HUES6 (cell line): ENCODE measurements around the gene HAPLN3.
"Not testable (repeated sequence)": the region's sequence is repeated elsewhere in the genome, so short reads cannot be mapped to it uniquely, and the experiment has no call there.

ENCODE experiments used
- H3K27ac ChIP-seq: 2 replicates; pipeline ENCODE4 v1.7.0; 2013; ENCODE audit warnings: low read depth, mild to moderate bottlenecking, low read length, inconsistent platforms
- H3K27me3 ChIP-seq: 2 replicates; pipeline ENCODE4 v1.6.1; 2013; ENCODE audit warnings: low read length; ENCODE audit not compliant: control insufficient read depth, insufficient read depth
- H3K36me3 ChIP-seq: 2 replicates; pipeline ENCODE4 v1.6.1; 2013; ENCODE audit warnings: low read length; ENCODE audit not compliant: control insufficient read depth, insufficient read depth
- H3K4me1 ChIP-seq: 2 replicates; pipeline ENCODE4 v1.6.1; 2013; ENCODE audit warnings: low read length; ENCODE audit not compliant: control insufficient read depth, insufficient read depth
- H3K4me3 ChIP-seq: 2 replicates; pipeline ENCODE4 v1.5.1; 2013; ENCODE audit warnings: low read depth, low read length
- H3K9ac ChIP-seq: one replicate; pipeline ENCODE4 v1.6.1; 2013; ENCODE audit warnings: mild to moderate bottlenecking, low read length
- H3K9me3 ChIP-seq: 2 replicates; pipeline ENCODE4 v1.6.1; 2013; ENCODE audit warnings: low read depth, low read length; ENCODE audit not compliant: control insufficient read depth, insufficient read depth

Gene HAPLN3, protein sequence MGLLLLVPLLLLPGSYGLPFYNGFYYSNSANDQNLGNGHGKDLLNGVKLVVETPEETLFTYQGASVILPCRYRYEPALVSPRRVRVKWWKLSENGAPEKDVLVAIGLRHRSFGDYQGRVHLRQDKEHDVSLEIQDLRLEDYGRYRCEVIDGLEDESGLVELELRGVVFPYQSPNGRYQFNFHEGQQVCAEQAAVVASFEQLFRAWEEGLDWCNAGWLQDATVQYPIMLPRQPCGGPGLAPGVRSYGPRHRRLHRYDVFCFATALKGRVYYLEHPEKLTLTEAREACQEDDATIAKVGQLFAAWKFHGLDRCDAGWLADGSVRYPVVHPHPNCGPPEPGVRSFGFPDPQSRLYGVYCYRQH

DNA sequence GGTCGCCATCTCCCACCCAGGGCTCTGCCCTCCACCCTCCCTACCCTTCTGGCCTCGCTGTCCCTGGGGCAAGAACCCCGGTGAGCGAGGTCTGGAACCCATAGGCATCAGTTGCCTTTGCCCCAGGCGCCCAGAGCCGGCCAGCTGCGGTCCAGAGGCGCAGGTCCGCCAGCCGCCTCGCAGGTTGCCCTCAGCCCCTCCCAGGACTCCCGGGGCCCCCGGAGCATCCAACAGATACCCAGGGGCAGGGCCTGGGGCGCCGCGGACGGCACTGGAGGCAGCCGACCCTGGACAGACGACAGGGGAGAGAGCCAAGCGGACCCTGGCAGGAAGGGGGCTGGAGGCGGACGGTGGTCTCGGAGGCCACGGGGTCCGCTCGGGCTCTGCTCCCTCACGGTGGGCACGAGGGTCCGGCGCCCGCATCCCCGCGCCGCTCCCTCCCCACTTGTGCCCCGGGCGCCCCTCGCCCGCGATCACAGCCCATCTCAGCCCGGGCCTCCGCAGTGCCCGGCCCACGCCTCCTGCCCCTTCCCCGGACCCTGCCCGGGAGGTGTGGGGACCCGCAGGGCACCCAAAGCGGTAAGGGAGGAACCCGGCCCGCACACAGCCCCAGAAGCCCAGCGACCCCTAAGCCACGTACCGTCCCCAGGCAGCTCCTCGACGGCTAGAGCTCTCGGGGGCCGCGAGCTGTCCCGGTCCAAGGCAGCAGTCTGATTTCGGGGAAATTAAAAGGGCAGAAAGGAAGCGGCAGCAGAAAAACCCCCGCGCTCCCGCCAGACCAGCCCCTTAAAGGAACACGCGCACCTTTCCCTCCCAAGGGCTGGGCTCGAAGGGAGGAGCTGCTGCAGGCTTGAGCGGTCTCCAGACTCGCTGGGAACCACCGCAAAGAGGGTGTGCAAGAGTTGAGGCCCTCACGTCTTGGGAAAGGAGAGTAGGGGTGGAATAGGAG is at the start of gene HAPLN3:
HAPLN3 (minus strand) TSS at position 726 of the 949 bp plus-strand sequence. CDS start 8,246 bp downstream, outside the sequence.
- Histone ChIP-seq H3K9me3 (no peaks in the 10 kb centered on the region), H3K9ac (no peak within 1 kb of the TSS), H3K27ac (no peak within 1 kb of the TSS), H3K4me3 (peak within 1 kb of the TSS; percentile 60), H3K4me1 (peaks cover 30% of the 10 kb centered on the region), H3K27me3 (peaks cover 22% of the 10 kb centered on the region), H3K36me3 (peaks cover 12% of the 10 kb centered on the region)

- H3K9ac ChIP-seq: no peak overlapping the region
- H3K27ac ChIP-seq: no peak overlapping the region; the same call in 1 of the 2 replicates
- H3K27me3 ChIP-seq: no peaks in the 10 kb centered on the region
- H3K36me3 ChIP-seq: no peaks in the 10 kb centered on the region
- peaks cover 21% of the 10 kb centered on the region; the same call in 1 of the 2 replicates for H3K9me3 ChIP-seq
- no peak overlapping the region for H3K4me3 ChIP-seq
- H3K4me1 ChIP-seq: peaks cover 8% of the 10 kb centered on the region; the same call in 1 of the 2 replicates
Observed at GRCh38 chr15:88940110-88940675, 44.8 kb upstream of the HAPLN3 start.

DNA sequence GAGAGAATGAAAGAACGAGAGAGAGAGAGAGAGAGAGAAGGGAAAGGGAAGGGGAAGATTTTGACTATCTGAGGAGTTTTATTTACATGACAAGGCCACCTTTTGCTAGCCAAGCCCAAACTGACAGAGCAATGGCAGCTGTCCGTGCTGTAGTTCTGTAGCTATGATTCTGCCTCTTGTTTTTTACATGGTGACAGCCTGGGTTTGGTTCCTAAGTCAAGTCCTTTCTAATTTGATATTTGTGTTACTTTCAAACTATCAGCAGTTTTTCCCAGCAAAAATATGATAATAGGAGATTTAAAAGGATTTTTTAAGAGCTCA is 44.1 kb upstream of the HAPLN3 start:
- H3K27me3 ChIP-seq: no peaks in the 10 kb centered on the region
- peaks cover 26% of the 10 kb centered on the region for H3K9me3 ChIP-seq
- peaks cover 8% of the 10 kb centered on the region; the same call in 1 of the 2 replicates for H3K4me1 ChIP-seq
- no peak overlapping the region for H3K4me3 ChIP-seq
- H3K27ac ChIP-seq: no peak overlapping the region
- no peak overlapping the region for H3K9ac ChIP-seq
- no peaks in the 10 kb centered on the region for H3K36me3 ChIP-seq

- Histone ChIP-seq H3K4me1 (peaks cover 8% of the 10 kb centered on the region; the same call in 1 of the 2 replicates), H3K4me3 (no peak overlapping the region), H3K9me3 (peaks cover 32% of the 10 kb centered on the region), H3K27ac (no peak overlapping the region), H3K36me3 (no peaks in the 10 kb centered on the region), H3K9ac (no peak overlapping the region), H3K27me3 (no peaks in the 10 kb centered on the region)
Observed at GRCh38 chr15:88938802-88939485, 43.6 kb upstream of the HAPLN3 start.

DNA sequence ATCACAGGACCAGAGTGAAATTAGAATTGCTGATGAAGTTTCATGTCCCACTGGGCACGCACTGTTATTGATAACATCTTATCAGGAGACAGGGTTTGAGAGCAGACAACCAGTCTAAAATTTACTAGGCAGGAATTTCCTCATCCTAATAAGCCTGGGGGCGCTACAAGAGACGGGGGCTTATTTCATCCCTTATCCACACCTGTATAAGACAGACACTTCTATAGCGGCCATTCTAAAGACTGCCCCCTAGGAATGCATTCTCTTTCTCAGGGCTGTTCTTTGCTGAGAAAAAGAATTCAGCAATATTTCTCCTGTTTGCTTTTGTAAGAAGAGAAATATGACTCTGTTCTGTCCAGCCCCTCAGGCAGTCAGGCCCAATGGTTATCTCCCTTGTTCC is 39.1 kb upstream of the HAPLN3 start:
- H3K27ac ChIP-seq, H3K9ac ChIP-seq, H3K36me3 ChIP-seq, H3K27me3 ChIP-seq, H3K4me3 ChIP-seq, H3K4me1 ChIP-seq: not testable (repeated sequence)
- peaks cover 28% of the 10 kb centered on the region for H3K9me3 ChIP-seq

DNA sequence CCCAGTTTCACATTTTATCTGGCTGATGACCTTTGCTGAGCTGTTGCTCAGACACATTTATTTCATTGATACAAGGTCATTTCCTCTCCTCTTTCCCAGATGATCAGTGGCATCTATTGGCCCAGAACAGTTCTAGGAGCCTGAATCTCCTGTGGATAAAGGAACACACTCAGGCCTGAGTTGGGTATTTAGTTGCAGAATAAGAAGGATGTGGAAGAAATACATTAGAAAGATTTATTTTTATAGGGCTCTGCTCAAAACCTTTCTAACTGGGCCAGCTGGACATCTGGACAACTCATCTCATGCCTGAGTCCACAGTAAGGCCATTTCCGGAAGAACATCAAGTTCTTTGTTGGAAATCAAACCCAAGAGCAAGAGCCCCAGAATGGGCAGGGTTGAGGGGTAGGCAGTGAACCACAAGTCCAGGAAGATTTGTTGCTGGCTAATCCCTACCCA is 37.6 kb upstream of the HAPLN3 start:
- no peaks in the 10 kb centered on the region for H3K27me3 ChIP-seq
- H3K9ac ChIP-seq: no peak overlapping the region
- no peaks in the 10 kb centered on the region for H3K36me3 ChIP-seq
- H3K4me1 ChIP-seq: no peaks in the 10 kb centered on the region
- H3K27ac ChIP-seq: no peak overlapping the region
- H3K4me3 ChIP-seq: no peak overlapping the region
- peaks cover 34% of the 10 kb centered on the region for H3K9me3 ChIP-seq

GRCh38 chr15:88932271-88932874 is 37.0 kb upstream of the HAPLN3 start:
- no peaks in the 10 kb centered on the region for H3K36me3 ChIP-seq
- H3K9me3 ChIP-seq: peaks cover 38% of the 10 kb centered on the region
- no peak overlapping the region for H3K27ac ChIP-seq
- H3K4me1 ChIP-seq: no peaks in the 10 kb centered on the region
- H3K27me3 ChIP-seq: no peaks in the 10 kb centered on the region
- H3K9ac ChIP-seq: no peak overlapping the region
- no peak overlapping the region for H3K4me3 ChIP-seq

GRCh38 chr15:88930579-88930978 is 35.2 kb upstream of the HAPLN3 start:
- peaks cover 37% of the 10 kb centered on the region for H3K9me3 ChIP-seq
- no peaks in the 10 kb centered on the region for H3K4me1 ChIP-seq
- H3K36me3 ChIP-seq: no peaks in the 10 kb centered on the region
- no peak overlapping the region for H3K9ac ChIP-seq
- H3K4me3 ChIP-seq: no peak overlapping the region
- no peak overlapping the region for H3K27ac ChIP-seq
- H3K27me3 ChIP-seq: no peaks in the 10 kb centered on the region

DNA sequence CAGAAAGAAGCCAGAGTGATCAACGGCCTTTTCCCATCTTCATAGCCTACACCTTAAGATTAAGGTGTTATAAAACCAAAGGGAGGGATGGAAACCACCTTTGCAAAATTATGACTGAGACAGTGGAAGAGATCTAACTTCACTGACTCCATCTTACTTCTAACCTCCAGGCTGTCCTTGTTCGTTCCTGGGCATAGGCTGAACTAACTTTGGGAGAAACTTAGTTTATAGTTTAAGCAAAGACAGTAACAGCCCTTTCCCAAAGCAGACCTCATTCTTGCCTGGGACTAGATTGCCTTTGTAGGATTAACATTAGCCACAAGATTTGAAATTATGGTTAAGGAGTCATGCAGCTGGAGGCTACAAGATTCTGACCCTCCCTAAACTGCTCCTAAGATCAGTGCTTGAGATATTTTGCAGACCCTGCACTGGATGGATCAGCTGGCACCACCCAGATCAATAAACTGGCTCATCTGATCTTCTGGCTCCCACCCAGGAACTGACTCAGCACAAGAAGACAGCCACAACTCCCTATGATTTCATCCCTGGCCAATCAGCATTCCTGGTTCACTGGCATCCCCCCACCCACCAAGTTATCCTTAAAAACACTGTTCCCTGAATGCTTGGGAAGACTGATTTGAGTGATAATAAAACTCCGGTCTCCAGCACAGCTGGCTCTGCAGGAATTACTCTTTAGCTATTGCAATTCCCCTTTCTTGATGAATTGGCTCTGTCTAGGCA is 34.2 kb upstream of the HAPLN3 start:
- not testable (repeated sequence) for H3K4me3 ChIP-seq, H3K4me1 ChIP-seq, H3K27ac ChIP-seq, H3K9ac ChIP-seq, H3K36me3 ChIP-seq, H3K27me3 ChIP-seq
- H3K9me3 ChIP-seq: peaks cover 28% of the 10 kb centered on the region

DNA sequence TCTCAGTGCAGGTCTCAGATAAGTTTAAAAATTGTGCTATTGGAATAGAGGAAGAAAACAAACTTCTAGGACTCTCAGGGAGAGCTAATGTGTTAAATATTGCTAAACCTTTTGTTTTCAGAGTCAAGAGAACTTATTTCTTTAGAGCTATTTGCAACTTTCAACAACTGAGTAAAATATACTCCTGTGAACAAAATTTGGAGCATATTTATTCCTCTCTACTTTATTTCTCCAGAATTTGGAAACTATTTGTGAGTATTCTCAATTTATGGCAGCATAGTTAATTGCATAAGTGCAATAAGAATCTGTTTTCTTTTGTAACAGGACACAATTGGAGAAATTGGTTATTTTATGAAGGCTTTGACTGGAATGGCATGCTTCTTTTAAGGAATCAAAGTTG is 32.8 kb upstream of the HAPLN3 start:
- not testable (repeated sequence) for H3K27me3 ChIP-seq, H3K27ac ChIP-seq, H3K4me3 ChIP-seq, H3K36me3 ChIP-seq, H3K9ac ChIP-seq, H3K4me1 ChIP-seq
- H3K9me3 ChIP-seq: peaks cover 20% of the 10 kb centered on the region
